Transverse colon (tissue), 4 donors: ENCODE results near the gene PTPRO. TPM values are rescaled to one million over a fixed set of nuclear protein-coding genes. Genes with fewer than 3 reads are reported as not detected.
A peak's percentile ranks its signal among the peaks of the same experiment; 100 is the strongest.

ENCODE experiments used
- DNase-seq: peaks from one replicate; pipeline ENCODE4 v3.0.0-alpha.2; 2019
- H3K27ac ChIP-seq, 4 donors: fragments of 200-600 bp; sonication (generic); 2 replicates each; pipeline ENCODE4 v1.5.1; 2016 to 2018; ENCODE audit warnings: inconsistent platforms in 4 of 4
- H3K27me3 ChIP-seq: fragments of 200-600 bp; sonication (generic); 2 replicates; pipeline ENCODE4 v1.5.1; 2017; ENCODE audit warnings: inconsistent platforms
- H3K36me3 ChIP-seq, 4 donors: fragments of 200-600 bp; sonication (generic); 2 replicates each; pipeline ENCODE4 v1.5.1; 2017 to 2019; ENCODE audit warnings: inconsistent platforms in 4 of 4
- H3K4me1 ChIP-seq, 4 donors: fragments of 200-600 bp; sonication (generic); 2 replicates each; pipeline ENCODE4 v1.5.1; 2017 to 2020; ENCODE audit warnings: inconsistent platforms in 4 of 4
- H3K4me3 ChIP-seq, 4 donors: fragments of 200-600 bp; sonication (generic); 1 replicate in 1 of 4; 2 replicates in 3 of 4; pipeline versions ENCODE4 v1.5.1 to v1.6.1; 2017 to 2019; ENCODE audit warnings: inconsistent platforms in 4 of 4
- H3K9me3 ChIP-seq, 2 donors: fragments of 200-600 bp; sonication (generic); 2 replicates each; pipeline ENCODE4 v1.5.1; 2017 to 2019; ENCODE audit warnings: inconsistent platforms in 2 of 2
- EP300 ChIP-seq: sonication (generic); formaldehyde crosslinking; IDR thresholded peaks from one replicate; pipeline ENCODE4 v1.6.1; 2017; ENCODE audit warnings: antibody characterized with exemption, low read depth
- POLR2A ChIP-seq: fragments of 450-650 bp; IDR thresholded peaks from one replicate; pipeline ENCODE4 v1.6.1; 2016; ENCODE audit warnings: antibody characterized with exemption, mild to moderate bottlenecking, moderate library complexity
- POLR2AphosphoS5 ChIP-seq, 3 donors: sonication (generic); formaldehyde crosslinking; IDR thresholded peaks; one replicate each; pipeline ENCODE4 v1.6.1; 2016; ENCODE audit warnings: antibody characterized with exemption in 3 of 3
- WGBS, 2 donors: methylation state at CpG; one replicate each; pipeline ENCODE4 v1.1.5; 2018; ENCODE audit warnings: low coverage in 1 of 2; 5-methylcytosine and 5-hydroxymethylcytosine counted together
- in situ Hi-C, 4 donors: fragments of 200-750 bp; cut with MboI; loops; one replicate each; pipeline versions ENCODE4 v1.15.0 to v1.15.1; 2017; ENCODE audit warnings: low sequenced_read_pairs in 3 of 4, low pct_ligation_motif_present in 1 of 4, low pct_unique_long_range_greater_than_20kb in 1 of 4
- intact Hi-C: fragments of 100-400 bp; cut with DNase I; formaldehyde crosslinking; loops from one replicate; pipeline ENCODE4 v1.15.1; 2023; ENCODE audit warnings: low total_unique reads
- total RNA-seq, 4 donors: library from RNA; depleted of rRNA; stranded (reverse); fragments of >200 nt; gene quantifications; one replicate each; pipeline ENCODE4 v1.1.0, GENCODE V29; 2016
- TF ChIP-seq, protein P1 (sequence below), 5 experiments: fragments of 200-600 bp in 3 of 5; fragments of 450-650 bp in 2 of 5; sonication (generic) in 3 of 5; IDR thresholded peaks; 1 replicate in 2 of 5; 2 replicates in 3 of 5; pipeline ENCODE4 v1.5.1; 2016 to 2017; ENCODE audit warnings: antibody characterized with exemption in 5 of 5, inconsistent platforms in 3 of 5, mild to moderate bottlenecking in 2 of 5, moderate library complexity in 1 of 5

PTPRO gene
- total RNA-seq, 4 donors from 2014 or later = 0.75 to 7.9 (median 5.5) TPM

GRCh38 chr12:15580431-15580830, 258.1 kb downstream of the PTPRO start:
- TF ChIP-seq POLR2AphosphoS5 (IDR thresholded peaks at IDR 0.05) (peak in 1 of 3 donors; percentile 26), EP300 (no peak), POLR2A (no peak)
- TF ChIP-seq, protein P1, sequence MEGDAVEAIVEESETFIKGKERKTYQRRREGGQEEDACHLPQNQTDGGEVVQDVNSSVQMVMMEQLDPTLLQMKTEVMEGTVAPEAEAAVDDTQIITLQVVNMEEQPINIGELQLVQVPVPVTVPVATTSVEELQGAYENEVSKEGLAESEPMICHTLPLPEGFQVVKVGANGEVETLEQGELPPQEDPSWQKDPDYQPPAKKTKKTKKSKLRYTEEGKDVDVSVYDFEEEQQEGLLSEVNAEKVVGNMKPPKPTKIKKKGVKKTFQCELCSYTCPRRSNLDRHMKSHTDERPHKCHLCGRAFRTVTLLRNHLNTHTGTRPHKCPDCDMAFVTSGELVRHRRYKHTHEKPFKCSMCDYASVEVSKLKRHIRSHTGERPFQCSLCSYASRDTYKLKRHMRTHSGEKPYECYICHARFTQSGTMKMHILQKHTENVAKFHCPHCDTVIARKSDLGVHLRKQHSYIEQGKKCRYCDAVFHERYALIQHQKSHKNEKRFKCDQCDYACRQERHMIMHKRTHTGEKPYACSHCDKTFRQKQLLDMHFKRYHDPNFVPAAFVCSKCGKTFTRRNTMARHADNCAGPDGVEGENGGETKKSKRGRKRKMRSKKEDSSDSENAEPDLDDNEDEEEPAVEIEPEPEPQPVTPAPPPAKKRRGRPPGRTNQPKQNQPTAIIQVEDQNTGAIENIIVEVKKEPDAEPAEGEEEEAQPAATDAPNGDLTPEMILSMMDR (IDR thresholded peaks at IDR 0.05) = peak in 1 of 5 experiments; percentile 31
- peak; percentile 35 for DNase-seq
- 53 to 56% methylated on average over 1 of the region's 1 CpG for WGBS, 2 donors
- in situ Hi-C loops (loop anchor here (5.0 to 10.0 kb wide), 4 partner anchors 46 to 306 kb away; no protein-coding TSS in a partner anchor), intact Hi-C loops (loop anchor here (5.0 kb wide), 1 partner anchor 303 kb away; no protein-coding TSS in a partner anchor)
- Histone ChIP-seq H3K36me3 (no peaks in the 10 kb centered on the region), H3K9me3 (no peaks in the 10 kb centered on the region), H3K27ac (peak overlapping the region; percentile 9 to 61 (median 24)), H3K4me1 (peaks cover 0 to 28% (median 16%) of the 10 kb centered on the region in 4 donors), H3K4me3 (no peak overlapping the region), H3K27me3 (no peaks in the 10 kb centered on the region)

DNA sequence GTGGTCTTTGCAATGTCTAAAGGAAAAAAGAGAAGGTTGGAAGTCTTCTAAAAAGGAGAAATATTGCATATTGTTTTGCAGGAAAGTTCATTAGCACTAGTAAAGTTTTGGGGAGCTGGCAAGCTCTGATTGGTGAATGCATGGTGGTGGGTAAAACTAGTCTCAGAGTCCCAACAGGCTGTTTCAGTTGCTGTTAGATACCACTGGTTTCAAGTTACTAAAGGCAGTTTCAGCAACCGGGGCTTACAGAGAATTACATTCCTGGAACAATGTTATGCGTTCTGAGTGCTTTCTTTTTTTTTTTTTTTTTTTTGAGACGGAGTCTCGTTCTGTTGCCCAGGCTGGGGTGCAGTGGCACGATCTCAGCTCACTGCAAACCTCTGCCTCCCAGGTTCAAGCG, 258.7 kb downstream of the PTPRO start:
- peaks cover 0 to 28% (median 13%) of the 10 kb centered on the region in 4 donors for H3K4me1 ChIP-seq
- H3K9me3 ChIP-seq = no peaks in the 10 kb centered on the region
- intact Hi-C loops (loop anchor here (5.0 kb wide), 1 partner anchor 304 kb away; no protein-coding TSS in a partner anchor), in situ Hi-C loops (loop anchor here (5.0 to 10.0 kb wide), 4 partner anchors 46 to 306 kb away; no protein-coding TSS in a partner anchor)
- H3K27ac ChIP-seq = peak overlapping the region; percentile 9 to 61 (median 24)
- TF ChIP-seq POLR2AphosphoS5 (IDR thresholded peaks at IDR 0.05) = no peak
- DNase-seq = no peak
- no peak overlapping the region for H3K4me3 ChIP-seq
- no peaks in the 10 kb centered on the region for H3K36me3 ChIP-seq
- 26 to 38% methylated on average over 6 of the region's 6 CpGs for WGBS, 2 donors
- no peaks in the 10 kb centered on the region for H3K27me3 ChIP-seq

GRCh38 chr12:15583804-15584203, 261.5 kb downstream of the PTPRO start:
- Histone ChIP-seq H3K4me3 (no peak overlapping the region), H3K4me1 (peaks cover 0 to 22% (median 7%) of the 10 kb centered on the region in 4 donors), H3K27me3 (no peaks in the 10 kb centered on the region), H3K36me3 (no peaks in the 10 kb centered on the region), H3K27ac (peak overlapping the region in 1 of 4 donors; percentile 10), H3K9me3 (no peaks in the 10 kb centered on the region)
- intact Hi-C loops = loop anchor here (5.0 kb wide), 1 partner anchor 307 kb away; no protein-coding TSS in a partner anchor
- TF ChIP-seq, protein P1 (IDR thresholded peaks at IDR 0.05) = no peak
- TF ChIP-seq POLR2A = no peak
- WGBS, 2 donors = 24 to 49% methylated on average over 5 to 7 of the region's 7 CpGs
- DNase-seq = no peak
- in situ Hi-C loops = loop anchor here (5.0 to 10.0 kb wide), 4 partner anchors 49 to 309 kb away; no protein-coding TSS in a partner anchor

DNA sequence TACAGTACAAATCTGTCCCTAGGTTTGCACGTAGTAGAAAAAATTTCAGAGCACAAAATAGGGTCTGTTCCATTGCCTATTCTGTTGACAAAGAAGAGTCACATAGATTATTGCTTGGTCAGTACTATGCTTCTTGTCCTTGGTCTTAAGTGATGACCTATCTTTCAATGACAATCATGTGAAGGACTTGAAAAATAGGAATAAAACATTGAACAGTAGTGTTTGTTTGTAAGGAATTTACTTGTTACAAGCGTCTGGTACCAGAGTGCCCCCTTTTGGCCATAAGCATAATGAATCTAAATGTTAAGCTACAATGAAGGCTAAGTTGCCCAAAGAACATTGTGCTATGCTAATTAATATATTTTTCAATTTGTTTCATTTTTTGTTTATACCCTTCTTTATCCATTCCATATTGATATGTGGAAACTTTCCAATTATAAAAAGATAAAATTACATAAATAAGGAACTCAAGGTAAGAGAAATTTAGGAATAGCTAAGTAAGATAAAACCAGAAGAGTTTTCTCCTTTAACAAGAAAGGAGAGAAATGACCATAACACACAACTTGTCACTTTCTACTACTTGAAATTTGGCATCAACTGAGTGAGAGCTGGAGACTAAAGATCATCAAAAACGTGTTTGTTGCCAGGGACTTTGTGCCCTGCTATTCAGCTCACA, 262.2 kb downstream of the PTPRO start:
- 17 to 29% methylated on average over 3 of the region's 3 CpGs for WGBS, 2 donors
- Histone ChIP-seq H3K4me3 (no peak overlapping the region), H3K27me3 (no peaks in the 10 kb centered on the region), H3K36me3 (no peaks in the 10 kb centered on the region), H3K4me1 (peaks cover 0 to 25% (median 6%) of the 10 kb centered on the region in 4 donors), H3K27ac (no peak overlapping the region), H3K9me3 (no peaks in the 10 kb centered on the region)
- DNase-seq = no peak
- TF ChIP-seq POLR2A = no peak
- TF ChIP-seq, protein P1 (IDR thresholded peaks at IDR 0.05) = peak; percentile 61 to 72 (median 67)
- intact Hi-C loops = loop anchor here (5.0 kb wide), 1 partner anchor 307 kb away; no protein-coding TSS in a partner anchor
- in situ Hi-C loops = loop anchor here (5.0 to 10.0 kb wide), 5 partner anchors 50 to 310 kb away; no protein-coding TSS in a partner anchor
